HepG2 (cell line): ENCODE data around the gene ZFAND2B. TPM values are rescaled to one million over a fixed set of nuclear protein-coding genes. Genes with fewer than 3 reads are reported as not detected.
A peak's percentile ranks its signal among the peaks of the same experiment; 100 is the strongest.

Experiments
- ARNTL ChIP-seq: sonication (generic); formaldehyde crosslinking; IDR thresholded peaks from 2 replicates; pipeline ENCODE4 v1.4.0; 2020; ENCODE audit warnings: mild to moderate bottlenecking, missing genetic modification reagents
- ATRX ChIP-seq: sonication (generic); formaldehyde crosslinking; IDR thresholded peaks from 2 replicates; pipeline ENCODE4 v1.4.0; 2020; ENCODE audit warnings: missing genetic modification reagents, borderline replicate concordance
- FLYWCH1 ChIP-seq: sonication (generic); formaldehyde crosslinking; IDR thresholded peaks from 2 replicates; pipeline ENCODE4 v1.8.1; 2023; ENCODE audit warnings: mild to moderate bottlenecking, missing genetic modification reagents
- HES4 ChIP-seq: sonication (generic); formaldehyde crosslinking; IDR thresholded peaks from 2 replicates; pipeline ENCODE4 v1.9.0; 2021; ENCODE audit warnings: mild to moderate bottlenecking, missing genetic modification reagents, borderline replicate concordance
- HOXA7 ChIP-seq: sonication (generic); formaldehyde crosslinking; IDR thresholded peaks from 2 replicates; pipeline ENCODE4 v1.8.1; 2022; ENCODE audit warnings: mild to moderate bottlenecking, missing genetic modification reagents, moderate library complexity
- MLX ChIP-seq: IDR thresholded peaks from 2 replicates; pipeline ENCODE4 v1.6.1; 2016
- ZNF260 ChIP-seq: sonication (generic); formaldehyde crosslinking; IDR thresholded peaks from 2 replicates; pipeline ENCODE4 v1.4.0; 2020; ENCODE audit warnings: missing genetic modification reagents, low read depth, mild to moderate bottlenecking, borderline replicate concordance
- ZNF407 ChIP-seq: sonication (generic); formaldehyde crosslinking; IDR thresholded peaks from one replicate; pipeline ENCODE4 v1.5.1; 2020; ENCODE audit warnings: mild to moderate bottlenecking, missing genetic modification reagents; ENCODE audit errors: not compliant biosample characterization
- ZNF414 ChIP-seq: sonication (generic); formaldehyde crosslinking; IDR thresholded peaks from 2 replicates; pipeline ENCODE4 v1.5.0; 2020; ENCODE audit warnings: missing genetic modification reagents
- ZNF44 ChIP-seq: sonication (generic); formaldehyde crosslinking; IDR thresholded peaks from 2 replicates; pipeline ENCODE4 v1.5.1; 2020; ENCODE audit warnings: mild to moderate bottlenecking, missing genetic modification reagents
- ZNF747 ChIP-seq: sonication (generic); formaldehyde crosslinking; IDR thresholded peaks from 2 replicates; pipeline ENCODE4 v1.8.1; 2023; ENCODE audit warnings: missing genetic modification reagents, mild to moderate bottlenecking, borderline replicate concordance
- polyA plus RNA-seq, 8 experiments: library from polyadenylated mRNA; depleted of rRNA in 3 of 8; stranded (reverse) in 7 of 8; unstranded in 1 of 8; fragments of >200 nt; fragmentation: Illumina TruSeq in 4 of 8; extraction: Trizol in 4 of 8; gene quantifications; 2 replicates each; pipeline versions ENCODE4 v1.2.1 to v1.2.3, GENCODE V29; 2011 to 2016; ENCODE audit warnings: low read depth in 4 of 8, missing spikeins in 1 of 8, mixed read lengths in 1 of 8; ENCODE audit not compliant: insufficient read depth in 1 of 8
- total RNA-seq, 5 experiments: library from RNA; depleted of rRNA; stranded (reverse); fragments of >200 nt; fragmentation: Illumina TruSeq; extraction: Trizol; gene quantifications; 2 replicates each; pipeline ENCODE4 v1.2.3, GENCODE V29; 2016; ENCODE audit warnings: low read depth in 1 of 5
- TF ChIP-seq, protein P1 (sequence below): sonication (generic); formaldehyde crosslinking; IDR thresholded peaks from 2 replicates; pipeline ENCODE4 v1.4.0; 2020; ENCODE audit warnings: missing genetic modification reagents
- TF ChIP-seq, protein P2 (sequence below): sonication (generic); formaldehyde crosslinking; IDR thresholded peaks from 2 replicates; pipeline ENCODE4; 2020; ENCODE audit warnings: missing genetic modification reagents, mild to moderate bottlenecking, borderline replicate concordance

Gene ZFAND2B
- total and polyA plus RNA-seq, 2 of the 13 experiments (the other 11 are each of a cell fraction or from before 2014, with no cell fraction given): 53.3 to 115 TPM

GRCh38 chr2:219177552-219178376 is 28.8 kb upstream of the ZFAND2B start, which contains the start of gene RETREG2 (continued):
- TF ChIP-seq ZNF407 (CRISPR knock-in tag) (no peak), HOXA7 (no peak), ZNF44 (CRISPR knock-in tag) (no peak), ARNTL (CRISPR knock-in tag) (peak; percentile 86), ZNF747 (CRISPR knock-in tag) (peak; percentile 80), ZNF414 (CRISPR knock-in tag) (no peak; the same call in 1 of the 2 replicates), FLYWCH1 (CRISPR knock-in tag) (no peak), ATRX (CRISPR knock-in tag) (no peak), ZNF260 (CRISPR knock-in tag) (no peak), HES4 (no peak), MLX (no peak)
- TF ChIP-seq, protein P1, sequence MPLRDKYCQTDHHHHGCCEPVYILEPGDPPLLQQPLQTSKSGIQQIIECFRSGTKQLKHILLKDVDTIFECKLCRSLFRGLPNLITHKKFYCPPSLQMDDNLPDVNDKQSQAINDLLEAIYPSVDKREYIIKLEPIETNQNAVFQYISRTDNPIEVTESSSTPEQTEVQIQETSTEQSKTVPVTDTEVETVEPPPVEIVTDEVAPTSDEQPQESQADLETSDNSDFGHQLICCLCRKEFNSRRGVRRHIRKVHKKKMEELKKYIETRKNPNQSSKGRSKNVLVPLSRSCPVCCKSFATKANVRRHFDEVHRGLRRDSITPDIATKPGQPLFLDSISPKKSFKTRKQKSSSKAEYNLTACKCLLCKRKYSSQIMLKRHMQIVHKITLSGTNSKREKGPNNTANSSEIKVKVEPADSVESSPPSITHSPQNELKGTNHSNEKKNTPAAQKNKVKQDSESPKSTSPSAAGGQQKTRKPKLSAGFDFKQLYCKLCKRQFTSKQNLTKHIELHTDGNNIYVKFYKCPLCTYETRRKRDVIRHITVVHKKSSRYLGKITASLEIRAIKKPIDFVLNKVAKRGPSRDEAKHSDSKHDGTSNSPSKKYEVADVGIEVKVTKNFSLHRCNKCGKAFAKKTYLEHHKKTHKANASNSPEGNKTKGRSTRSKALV (CRISPR knock-in tag): no peak
- TF ChIP-seq, protein P2, sequence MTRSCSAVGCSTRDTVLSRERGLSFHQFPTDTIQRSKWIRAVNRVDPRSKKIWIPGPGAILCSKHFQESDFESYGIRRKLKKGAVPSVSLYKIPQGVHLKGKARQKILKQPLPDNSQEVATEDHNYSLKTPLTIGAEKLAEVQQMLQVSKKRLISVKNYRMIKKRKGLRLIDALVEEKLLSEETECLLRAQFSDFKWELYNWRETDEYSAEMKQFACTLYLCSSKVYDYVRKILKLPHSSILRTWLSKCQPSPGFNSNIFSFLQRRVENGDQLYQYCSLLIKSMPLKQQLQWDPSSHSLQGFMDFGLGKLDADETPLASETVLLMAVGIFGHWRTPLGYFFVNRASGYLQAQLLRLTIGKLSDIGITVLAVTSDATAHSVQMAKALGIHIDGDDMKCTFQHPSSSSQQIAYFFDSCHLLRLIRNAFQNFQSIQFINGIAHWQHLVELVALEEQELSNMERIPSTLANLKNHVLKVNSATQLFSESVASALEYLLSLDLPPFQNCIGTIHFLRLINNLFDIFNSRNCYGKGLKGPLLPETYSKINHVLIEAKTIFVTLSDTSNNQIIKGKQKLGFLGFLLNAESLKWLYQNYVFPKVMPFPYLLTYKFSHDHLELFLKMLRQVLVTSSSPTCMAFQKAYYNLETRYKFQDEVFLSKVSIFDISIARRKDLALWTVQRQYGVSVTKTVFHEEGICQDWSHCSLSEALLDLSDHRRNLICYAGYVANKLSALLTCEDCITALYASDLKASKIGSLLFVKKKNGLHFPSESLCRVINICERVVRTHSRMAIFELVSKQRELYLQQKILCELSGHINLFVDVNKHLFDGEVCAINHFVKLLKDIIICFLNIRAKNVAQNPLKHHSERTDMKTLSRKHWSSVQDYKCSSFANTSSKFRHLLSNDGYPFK (CRISPR knock-in tag): peak; percentile 66
